Measurements from ENCODE around the gene LACC1. TPM values are rescaled to one million over a fixed set of nuclear protein-coding genes. Genes with fewer than 3 reads are reported as not detected.

The LACC1 gene
- total and polyA plus RNA-seq, 10 of the 15 experiments (the other 5 are each of a cell fraction or from before 2014, with no cell fraction given): 0.03 to 3.7 (median 3.0) TPM

- no peak for TF ChIP-seq IRF5 (IDR thresholded peaks at IDR 0.05; ENCODE audit: borderline replicate concordance)
Measured at GRCh38 chr13:43846496-43847158, 33.1 kb upstream of the LACC1 start (continued).

- H3K9ac ChIP-seq (ENCODE audit: control insufficient read depth, insufficient read depth, low read length): no peak overlapping the region
- no TSS peak for BruUV-seq (replicated peaks)
- H3K27me3 ChIP-seq (replicated peaks in 1 of 2; ENCODE audit: control insufficient read depth in 2 of 2, insufficient read depth in 2 of 2, low read length in 1 of 2): no peaks in the 10 kb centered on the region
- ChIA-PET SMC1A (ENCODE audit: uncharacterized antibody, unreplicated experiment) (no interaction called here), CTCF (no interaction called here), RAD21 (ENCODE audit: unreplicated experiment) (interaction anchor here (1.2 kb wide), 1 partner anchor 48 kb away, joined by 3 read pairs; no protein-coding TSS in a partner anchor), POLR2A (no interaction called here)
- H3K79me2 ChIP-seq (ENCODE audit: control insufficient read depth, insufficient read depth, low read length): no peaks in the 10 kb centered on the region
- H3K4me1 ChIP-seq (ENCODE audit: control insufficient read depth, insufficient read depth, low read length): no peaks in the 10 kb centered on the region
- H4K20me1 ChIP-seq (ENCODE audit: control insufficient read depth, insufficient read depth): no peaks in the 10 kb centered on the region
- DNase-seq (ENCODE audit: low read depth, low spot score) (no peak), ATAC-seq (no peak), FAIRE-seq (no peak)
- H3K4me3 ChIP-seq: no peak overlapping the region
- WGBS (ENCODE audit: insufficient coverage, insufficient replicate concordance, low lambda C conversion rate, missing lambda C conversion rate): 65% methylated on average over 1 of the region's 1 CpG
- in situ Hi-C loops (cut with MboI): no loop called here
- intact Hi-C loops (cut with micrococcal nuclease; ENCODE audit: unreplicated experiment): no loop called here
- no peak for TF ChIP-seq ZNF384 (IDR thresholded peaks at IDR 0.05; ENCODE audit: borderline replicate concordance, low read depth, low read length)
- no peak overlapping the region for H3K27ac ChIP-seq (ENCODE audit: control insufficient read depth, insufficient read depth)
- H3K36me3 ChIP-seq (ENCODE audit: control insufficient read depth in 2 of 2, insufficient read depth in 2 of 2, low read length in 1 of 2): no peaks in the 10 kb centered on the region
- H3K9me3 ChIP-seq (replicated peaks; ENCODE audit: control insufficient read depth, insufficient read depth, low read length): peaks cover 3% of the 10 kb centered on the region; the same call in 2 of the 3 replicates
- H3K4me2 ChIP-seq (ENCODE audit: control insufficient read depth, insufficient read depth): no peak overlapping the region
- H2AFZ ChIP-seq (ENCODE audit: control insufficient read depth, low read depth, low read length): no peak overlapping the region
Measured at GRCh38 chr13:43848001-43848649, 31.6 kb upstream of the LACC1 start.

Measured in GM12878 (cell line).